GM21390 (cell line): Measurements from ENCODE around the gene SLC25A47.
"Not testable (repeated sequence)": the region's sequence is repeated elsewhere in the genome, so short reads cannot be mapped to it uniquely, and the experiment has no call there.

ENCODE experiments used
- ATAC-seq: cut with Tn5 transposase; IDR thresholded peaks from one replicate; pipeline ENCODE4 v1.9.1; 2021; ENCODE audit not compliant: unreplicated experiment

The SLC25A47 gene

DNA sequence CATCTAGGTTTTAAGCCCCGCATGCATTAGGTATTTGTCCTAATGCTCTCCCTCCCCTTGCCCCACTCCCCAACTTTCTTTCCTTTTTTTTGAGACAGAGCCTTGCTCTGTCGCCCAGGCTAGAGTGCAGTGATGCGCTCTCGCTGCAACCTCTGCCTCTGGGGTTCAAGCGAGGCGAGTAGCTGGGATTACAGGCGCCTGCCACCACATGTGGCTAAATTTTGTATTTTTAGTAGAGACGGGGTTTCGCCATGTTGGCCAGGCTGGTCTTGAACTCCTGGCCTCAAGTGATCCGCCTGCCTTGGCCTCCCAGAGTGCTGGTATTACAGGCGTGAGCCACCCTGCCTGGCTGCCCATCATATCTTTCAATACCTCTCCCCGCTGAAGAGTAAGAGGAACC, 19.7 kb downstream of the SLC25A47 start:
- ATAC-seq = not testable (repeated sequence)

DNA sequence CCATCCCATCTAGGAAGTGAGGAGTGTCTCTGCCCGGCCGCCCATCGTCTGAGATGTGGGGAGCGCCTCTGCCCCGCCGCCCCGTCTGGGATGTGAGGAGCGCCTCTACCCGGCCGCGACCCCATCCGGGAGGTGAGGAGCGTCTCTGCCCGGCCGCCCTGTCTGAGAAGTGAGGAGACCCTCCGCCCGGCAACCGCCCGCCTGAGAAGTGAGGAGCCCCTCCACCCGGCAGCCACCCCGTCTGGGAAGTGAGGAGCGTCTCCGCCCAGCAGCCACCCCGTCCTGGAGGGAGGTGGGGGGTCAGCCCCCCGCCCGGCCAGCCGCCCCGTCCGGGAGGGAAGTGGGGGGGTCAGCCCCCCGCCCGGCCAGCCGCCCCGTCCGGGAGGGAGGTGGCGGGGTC, 21.5 kb downstream of the SLC25A47 start:
- ATAC-seq = not testable (repeated sequence)

DNA sequence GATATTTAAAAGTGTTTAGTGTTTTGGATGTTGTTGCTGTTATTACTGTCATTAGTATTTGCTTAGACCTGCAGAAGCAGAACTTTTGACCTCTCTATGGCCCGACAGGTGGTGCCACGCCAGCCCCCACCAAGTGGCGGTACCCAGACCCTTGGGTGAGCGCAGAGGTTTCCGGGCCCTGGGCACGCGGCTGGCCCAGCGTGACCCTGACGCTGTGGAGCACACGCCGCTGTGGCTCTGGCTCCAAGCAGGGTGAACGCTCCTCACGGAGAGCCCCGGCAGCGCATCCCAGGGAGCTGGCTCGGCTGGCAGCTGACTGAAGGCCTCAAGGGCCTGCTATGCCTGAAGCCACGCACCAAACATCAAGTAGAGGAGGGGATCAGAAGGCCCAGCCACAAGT, 22.6 kb downstream of the SLC25A47 start:
- ATAC-seq = no peak

DNA sequence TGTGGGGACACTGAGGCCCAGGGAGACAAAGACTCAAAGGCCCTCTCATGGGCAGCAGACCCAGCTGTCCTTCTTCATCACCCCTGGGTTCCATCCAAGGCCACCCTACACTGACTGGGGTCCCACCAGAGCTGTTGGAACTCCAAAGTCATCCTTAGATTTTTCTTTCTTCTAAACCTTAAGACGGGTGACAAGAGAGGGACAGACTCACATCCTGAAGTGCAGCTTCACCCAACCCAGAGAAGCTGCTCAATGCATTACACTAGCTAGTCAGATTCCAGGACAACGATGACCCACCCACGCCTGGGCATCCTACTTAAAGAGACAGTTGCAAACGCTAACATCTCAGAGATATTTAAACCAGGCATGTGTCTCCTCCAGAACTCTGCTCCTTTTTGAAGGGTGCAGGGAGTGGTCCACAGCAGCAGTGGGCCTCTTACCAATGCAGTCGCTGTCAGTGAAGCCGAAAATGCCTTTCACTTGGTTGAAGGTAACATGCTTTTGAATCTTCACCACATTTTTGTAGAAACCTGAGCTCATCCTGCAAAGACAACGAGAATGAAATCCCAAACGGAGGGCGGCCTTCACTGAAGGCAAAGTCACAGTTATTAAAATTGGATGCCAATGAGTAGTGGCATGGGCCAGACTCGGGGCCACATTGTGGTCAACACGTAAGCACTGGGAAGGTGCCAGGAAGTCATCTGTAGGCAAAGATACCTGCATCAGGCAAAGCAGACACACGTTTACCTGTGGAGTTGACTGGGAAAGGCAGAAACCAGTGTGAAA, 23.4 kb downstream of the SLC25A47 start:
- no peak for ATAC-seq

DNA sequence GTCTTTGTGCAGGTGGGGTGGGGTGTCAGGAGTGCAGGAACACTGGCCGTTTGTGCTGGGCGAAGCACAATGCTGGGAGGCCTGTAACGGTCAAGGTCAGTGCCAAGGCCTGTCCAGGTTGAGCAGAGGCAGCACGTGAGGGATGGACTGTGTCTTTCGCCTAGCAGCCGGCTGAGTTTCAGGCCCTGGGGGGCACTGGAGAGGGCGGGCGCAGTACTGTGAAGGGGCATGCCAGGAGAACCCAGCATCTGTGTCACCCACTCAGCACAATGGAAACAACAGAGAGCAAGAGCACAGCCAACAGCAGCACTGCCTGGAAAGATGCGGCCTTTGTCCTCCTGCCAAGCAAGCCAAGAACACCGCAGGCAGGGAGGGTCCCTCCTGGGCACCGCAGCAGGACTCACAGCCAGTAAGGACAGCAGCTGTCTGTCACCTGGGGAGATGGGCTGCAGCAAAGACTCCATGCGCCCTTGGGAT, 25.2 kb downstream of the SLC25A47 start:
- ATAC-seq = no peak

DNA sequence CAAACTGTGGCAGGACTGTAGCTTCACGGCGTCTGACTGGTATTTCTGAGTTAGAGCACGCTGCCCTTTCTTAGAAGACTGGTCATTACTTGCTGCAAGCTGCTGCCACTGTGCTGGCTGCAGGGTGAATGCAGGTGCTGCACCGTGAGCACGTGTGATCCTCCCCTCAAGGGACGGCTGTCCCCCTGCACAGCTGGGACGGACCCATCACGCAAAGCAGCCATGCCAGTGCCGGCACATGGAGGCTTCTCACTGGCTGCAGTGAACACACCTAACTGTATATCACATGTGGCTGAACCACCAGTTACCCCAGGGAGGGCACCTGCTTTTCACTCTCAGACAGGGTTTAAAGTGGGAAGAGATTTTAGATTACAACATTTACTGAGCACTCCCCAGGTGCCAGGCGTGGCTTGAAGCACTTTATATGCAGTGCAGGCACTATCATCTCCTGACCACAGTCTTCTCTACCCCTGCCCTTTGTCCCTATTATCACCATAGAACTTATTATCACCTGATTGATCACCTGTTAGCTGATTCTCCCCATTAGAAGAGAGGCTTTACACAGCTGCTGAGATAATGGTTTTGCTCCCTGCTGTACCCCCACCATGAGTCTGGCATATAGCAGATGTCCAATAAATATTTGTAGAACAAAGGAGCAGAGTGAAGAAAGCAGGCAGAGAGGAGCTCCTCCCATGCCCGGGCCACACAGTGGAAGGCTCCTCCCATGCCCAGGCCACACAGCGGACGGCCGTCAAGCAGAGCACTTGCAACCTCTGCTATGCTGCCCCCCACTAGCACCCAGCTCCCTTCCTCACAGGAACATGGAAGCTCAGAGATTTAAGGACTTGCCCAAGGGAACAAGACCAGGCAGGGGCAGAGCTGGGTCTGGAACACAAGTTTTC, 25.9 kb downstream of the SLC25A47 start:
- ATAC-seq = no peak

DNA sequence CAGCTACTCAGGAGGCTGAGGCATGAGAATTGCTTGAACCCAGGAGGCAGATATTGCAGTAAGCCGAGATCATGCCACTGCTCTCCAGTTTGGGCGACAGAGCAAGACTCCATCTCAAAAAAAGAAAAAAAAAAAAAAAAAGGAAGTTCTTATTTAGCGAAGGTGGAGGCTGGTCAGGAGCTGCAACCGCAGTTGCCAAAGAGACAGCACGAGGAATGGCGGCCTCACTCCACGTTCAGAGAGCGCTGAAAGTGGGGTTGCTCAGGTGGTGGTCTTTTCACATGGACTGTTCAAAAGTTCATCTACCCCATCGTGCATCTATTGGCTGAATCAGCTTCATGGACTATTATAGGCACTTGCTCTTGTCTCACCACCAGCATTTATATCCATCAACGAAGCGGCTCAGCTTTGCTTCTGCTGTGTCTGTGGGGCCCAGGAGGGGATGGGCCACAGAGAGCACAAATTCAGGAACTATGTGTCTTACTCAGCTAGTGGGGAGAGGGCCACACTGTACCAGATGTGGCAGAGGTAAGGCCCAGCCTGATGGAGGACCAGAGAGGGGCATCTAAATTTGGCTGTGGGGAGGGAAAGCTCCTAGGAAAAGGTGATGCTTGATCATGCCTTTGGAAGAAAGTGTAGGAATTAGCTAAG, 27.3 kb downstream of the SLC25A47 start:
- no peak for ATAC-seq

DNA sequence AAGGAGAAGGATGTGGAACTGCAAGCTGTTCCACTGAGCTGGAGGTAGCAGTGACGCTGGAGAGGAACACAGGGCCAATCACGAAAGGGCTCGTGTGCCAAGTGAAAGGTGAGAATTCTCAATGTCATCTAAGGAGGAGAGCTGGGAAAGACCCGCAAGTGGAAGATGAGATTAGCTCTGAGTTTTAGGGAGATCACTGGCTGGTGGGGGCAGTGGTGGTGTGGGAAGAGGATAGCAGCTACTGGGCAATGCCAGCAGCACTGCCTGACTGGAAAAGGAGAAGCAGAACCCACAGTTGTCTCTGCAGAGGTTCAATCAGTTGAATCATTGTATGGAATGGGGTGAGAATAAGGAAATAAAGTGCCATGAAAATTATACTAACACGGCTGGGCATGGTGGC, 27.8 kb downstream of the SLC25A47 start:
- no peak for ATAC-seq

DNA sequence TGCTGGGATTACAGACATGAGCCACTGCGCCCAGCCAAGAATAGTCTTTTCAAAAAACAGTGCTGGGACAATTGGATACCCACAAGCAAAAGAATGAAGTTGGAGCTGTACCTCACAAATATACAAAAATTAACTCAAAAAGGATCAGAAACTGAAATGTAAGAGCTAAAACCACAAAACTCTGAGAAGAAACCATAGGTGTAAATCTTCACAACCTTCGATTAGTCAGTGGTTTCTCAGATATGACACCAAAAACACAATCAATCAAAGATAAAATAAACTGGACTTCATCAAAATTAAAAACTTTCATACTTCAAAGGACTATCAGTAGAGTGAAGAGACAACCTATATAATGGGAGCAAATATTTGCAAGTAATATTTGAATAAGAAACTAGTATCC, 35.3 kb downstream of the SLC25A47 start:
- no peak for ATAC-seq

DNA sequence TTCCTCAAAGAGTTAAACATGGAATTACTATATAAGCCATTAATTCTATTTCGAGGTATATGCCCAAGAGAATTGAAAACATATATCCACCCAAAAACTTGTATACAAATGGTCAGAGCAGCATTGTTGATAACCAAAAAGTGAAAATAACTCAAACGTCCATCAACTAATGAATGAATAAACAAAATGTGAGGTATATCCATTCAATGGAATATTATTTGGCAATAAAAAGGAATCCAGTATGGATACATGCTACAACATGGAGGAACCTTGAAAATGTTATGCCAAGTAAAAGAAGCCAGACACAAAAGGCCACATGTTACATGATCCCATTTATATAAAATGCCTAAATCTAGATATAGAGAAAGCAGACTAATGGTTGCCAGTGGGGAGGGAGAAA, 36.0 kb downstream of the SLC25A47 start:
- ATAC-seq = no peak

DNA sequence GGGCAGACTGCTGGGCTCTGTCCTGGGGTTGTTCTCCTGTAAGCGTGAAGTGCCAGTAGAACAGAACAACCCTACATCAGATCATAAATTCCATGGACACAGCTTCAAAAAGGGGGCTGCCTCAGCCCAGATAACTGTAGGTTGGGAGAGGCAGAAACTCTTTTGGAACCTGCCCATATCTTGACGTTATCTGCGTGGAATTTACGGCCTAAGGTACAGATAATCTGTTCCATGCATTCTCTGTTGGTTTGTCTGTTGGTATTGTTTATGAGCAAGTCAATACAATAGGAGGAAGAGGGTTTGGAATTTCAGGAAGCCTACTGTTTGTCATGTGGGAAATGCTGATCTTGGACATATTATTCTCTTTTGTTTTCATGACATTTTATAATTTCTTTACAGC, 36.7 kb downstream of the SLC25A47 start:
- no peak for ATAC-seq

DNA sequence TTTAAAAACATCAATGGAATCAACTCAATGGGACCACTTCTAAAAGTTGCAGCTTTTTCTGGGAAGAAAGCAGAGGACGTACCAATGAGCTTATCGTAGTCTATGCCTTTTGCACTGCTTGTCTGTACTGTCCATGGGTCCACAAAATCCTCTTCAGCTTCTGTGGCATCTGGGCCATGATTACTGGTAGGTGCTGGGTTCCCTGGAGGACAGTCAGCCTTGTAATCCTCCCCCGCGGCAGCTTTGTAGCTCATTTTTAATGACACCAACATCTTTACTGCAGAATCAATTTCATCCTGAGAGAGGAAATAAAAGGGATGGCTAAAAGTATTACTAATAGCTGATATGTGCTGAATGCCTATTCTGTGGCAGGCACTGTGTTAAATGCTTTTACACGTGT, 38.5 kb downstream of the SLC25A47 start:
- no peak for ATAC-seq

DNA sequence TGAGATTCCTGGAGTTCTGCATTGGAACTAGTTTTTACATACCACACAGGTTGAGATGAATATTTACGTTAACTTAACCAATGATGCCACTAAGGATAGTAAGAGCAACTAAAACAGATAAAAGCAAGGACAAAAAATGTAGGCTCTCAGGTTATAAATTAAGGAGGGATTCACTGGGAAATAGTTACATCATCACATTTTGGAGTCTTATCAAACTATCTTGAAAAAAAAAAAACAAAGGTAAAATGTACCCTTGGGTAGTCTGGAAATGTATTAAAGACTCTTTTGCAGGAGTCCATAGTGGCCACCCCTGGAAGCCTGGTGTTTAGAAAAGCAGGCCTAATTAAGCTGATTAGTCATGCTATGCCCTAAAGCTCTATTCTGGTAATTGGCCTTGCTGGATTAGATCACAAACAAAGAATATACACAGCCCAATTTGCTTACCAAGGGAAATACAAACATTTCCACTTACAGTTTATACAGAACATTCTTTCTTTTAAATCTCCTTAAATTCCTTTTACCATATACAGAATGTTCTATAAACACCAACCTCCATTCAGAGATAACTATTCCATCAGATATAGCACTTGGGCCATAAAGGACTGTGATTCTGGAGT, 39.3 kb downstream of the SLC25A47 start:
- no peak for ATAC-seq

DNA sequence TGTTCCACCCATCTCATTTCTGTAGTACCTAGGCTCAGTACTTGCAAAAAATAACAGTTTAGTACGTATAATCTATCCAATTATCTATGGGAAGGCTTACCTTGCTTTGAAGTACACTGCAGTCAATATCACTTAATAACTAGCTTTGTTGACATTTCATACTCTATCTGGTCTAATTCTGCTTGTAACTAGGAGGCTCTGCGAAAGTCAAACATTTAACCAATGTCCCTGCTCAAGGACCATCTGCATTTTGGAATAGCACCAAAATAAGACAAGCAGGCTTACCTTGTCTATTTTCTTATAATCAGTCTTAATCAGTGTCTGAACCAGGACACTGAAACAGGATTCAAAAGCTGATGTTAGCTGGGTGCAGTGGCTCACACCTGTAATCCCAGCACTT, 39.9 kb downstream of the SLC25A47 start:
- no peak for ATAC-seq

DNA sequence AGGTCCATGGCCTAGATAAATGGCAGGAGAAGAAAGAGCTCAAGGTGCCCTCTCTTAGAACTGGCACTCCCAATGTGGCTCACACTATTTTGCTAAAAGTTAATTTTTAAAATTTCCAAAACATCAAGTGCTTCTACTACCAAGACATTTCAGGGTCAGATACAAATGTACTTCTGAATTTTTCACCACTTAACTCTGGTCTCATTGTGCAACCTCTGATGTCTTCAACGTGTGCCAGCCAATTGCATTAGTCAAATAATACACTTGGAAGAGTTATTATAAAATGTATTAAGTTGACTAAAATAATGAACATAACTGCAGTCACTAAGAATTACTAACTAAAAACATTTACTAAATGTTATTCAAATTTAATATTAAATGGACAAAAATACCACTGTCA, 41.3 kb downstream of the SLC25A47 start:
- ATAC-seq = no peak

DNA sequence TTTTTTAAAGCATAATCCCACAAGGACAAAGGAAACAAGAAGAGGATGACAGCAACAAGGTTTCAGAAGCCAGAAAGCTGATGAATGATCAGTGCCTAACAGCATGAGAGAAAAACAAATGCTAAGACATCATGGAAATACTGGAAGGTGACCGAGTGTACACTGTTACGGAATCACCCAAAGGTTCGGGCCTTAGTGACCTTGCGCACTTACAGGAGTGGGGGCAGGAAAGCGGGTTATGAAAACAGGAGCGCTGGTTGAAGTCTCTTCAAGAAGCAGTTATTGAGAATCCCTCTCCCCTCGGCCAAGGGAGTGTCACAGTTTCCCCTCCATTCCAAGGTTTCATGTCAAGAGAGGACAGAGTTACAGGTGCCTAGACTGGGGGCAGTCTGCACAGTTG, 42.6 kb downstream of the SLC25A47 start:
- ATAC-seq = no peak

DNA sequence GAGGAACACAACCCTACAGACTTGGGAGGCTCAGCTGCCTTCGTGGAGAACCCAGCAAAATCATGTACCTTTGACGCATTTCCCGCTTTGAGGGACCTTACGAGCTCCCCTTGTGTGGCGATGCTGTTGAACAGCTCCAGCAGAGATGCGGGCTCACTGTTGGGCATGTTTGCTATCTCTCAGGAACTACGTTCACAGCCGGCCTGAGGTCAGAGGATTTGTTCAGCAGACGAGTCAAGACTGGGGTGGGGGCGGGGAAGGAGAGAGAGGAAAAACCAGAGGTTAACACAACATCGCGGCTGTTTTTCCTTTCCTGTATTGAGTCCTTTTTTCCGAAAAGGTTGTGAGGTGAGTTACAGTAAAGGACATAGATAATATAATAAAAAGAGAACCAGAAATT, 45.9 kb downstream of the SLC25A47 start:
- ATAC-seq = no peak

DNA sequence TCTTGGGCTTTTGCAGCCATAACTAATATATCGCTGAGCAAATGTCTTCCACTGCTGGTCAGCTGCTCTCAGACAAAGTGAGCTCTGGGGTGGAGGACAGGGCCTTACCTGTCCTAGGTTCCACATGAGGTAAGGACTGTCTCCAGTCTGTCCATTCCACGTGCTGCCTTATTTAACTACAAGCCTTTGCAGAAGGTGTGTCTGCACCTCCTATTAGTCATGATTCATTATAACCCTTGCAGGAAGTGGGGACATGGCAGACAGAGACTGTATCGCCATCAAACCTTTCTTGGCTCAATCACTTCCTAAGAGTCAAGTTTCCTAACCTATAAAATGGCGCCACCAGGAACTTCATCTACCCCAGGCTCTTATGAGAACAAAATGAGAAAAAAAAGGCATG, 46.9 kb downstream of the SLC25A47 start:
- ATAC-seq = no peak

DNA sequence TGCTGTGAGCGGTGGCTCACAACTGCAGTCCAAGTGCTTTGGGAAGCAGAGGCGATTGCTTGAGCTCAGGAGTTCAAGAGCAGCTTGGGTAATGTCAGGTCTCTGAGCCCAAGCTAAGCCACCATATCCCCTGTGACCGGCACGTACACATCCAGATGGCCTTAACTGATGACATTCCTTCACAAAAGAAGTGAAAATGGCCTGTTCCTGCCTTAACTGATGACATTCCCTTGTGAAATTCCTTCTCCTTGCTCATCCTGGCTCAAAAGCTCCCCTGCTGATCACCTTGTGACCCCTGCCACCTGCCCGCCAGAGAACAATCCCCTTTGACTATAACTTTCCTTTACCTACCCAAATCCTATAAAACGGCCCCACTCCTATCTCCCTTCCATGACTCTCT, 48.6 kb downstream of the SLC25A47 start:
- ATAC-seq = no peak

DNA sequence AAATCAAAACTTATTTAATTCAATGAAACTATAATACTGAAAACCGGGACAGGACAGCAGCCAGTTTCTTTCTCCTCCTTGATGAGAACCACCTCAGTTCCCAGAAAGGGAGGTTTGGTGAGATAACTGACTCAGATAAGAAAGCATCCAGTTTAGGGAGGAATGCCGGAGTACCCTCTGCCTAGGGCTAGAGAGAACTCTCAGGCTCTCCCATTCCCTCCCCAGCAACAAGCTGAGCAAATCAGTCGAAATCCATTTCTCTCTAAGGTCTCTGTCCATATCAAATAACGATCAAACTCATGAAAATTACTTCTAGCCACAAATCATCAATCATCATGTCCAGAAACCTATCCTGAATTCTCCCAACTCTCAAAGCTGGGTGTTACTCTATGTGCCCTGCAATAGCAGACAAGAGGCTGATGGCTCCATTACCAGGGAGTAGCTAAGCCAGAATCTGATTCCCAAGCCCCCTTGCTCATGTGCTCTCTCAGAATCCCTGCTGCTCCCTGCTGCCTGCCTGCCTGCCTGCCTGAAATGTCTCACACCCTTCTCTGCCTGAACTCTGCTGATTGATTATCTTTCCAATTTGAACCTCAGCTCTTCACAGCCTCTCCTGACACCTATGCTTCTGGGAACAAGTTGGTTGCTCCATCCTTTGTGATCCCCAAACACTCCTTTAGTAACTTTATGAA, 49.4 kb downstream of the SLC25A47 start:
- ATAC-seq = no peak

DNA sequence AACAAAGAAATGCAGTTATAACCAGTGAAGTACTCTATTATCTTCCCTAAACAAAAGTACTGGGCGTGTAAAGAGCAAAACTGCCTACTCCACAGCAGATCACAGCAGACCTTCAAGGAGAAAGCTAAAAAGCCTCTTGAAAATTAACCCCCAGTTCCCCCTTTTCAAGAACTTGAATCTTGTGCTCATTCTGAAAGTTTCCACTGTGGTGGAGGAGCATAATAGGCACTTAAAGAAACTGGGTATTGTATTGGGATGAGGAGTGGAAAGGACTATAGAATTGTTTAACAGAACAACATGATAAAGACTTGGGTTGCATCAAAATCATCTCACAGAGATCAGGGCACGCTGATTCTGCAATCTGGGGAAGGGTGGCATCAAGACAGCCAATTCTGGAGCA, 51.1 kb downstream of the SLC25A47 start:
- ATAC-seq = no peak
